NCI-H524 (cell line): ENCODE data around the gene DIAPH3.
A peak's percentile ranks its signal among the peaks of the same experiment; 100 is the strongest.

Source experiments
- DNase-seq, 2 experiments: peaks; one replicate each; lab custom pipeline; 2025; lab: John Stamatoyannopoulos, UW

The DIAPH3 gene

GRCh38 chr13:59671881-59672280 is 491.8 kb downstream of the DIAPH3 start:
- DNase-seq, result no peak

GRCh38 chr13:59666504-59666903 is 497.2 kb downstream of the DIAPH3 start:
- DNase-seq, result peak; percentile 14 to 30

- DNase-seq, result no peak
Observed at GRCh38 chr13:59665732-59666131, 498.0 kb downstream of the DIAPH3 start.

- DNase-seq, result no peak
Observed at GRCh38 chr13:59665184-59665583, 498.5 kb downstream of the DIAPH3 start.

- DNase-seq, result no peak
Observed at GRCh38 chr13:59664586-59664985, 499.1 kb downstream of the DIAPH3 start.

DNA sequence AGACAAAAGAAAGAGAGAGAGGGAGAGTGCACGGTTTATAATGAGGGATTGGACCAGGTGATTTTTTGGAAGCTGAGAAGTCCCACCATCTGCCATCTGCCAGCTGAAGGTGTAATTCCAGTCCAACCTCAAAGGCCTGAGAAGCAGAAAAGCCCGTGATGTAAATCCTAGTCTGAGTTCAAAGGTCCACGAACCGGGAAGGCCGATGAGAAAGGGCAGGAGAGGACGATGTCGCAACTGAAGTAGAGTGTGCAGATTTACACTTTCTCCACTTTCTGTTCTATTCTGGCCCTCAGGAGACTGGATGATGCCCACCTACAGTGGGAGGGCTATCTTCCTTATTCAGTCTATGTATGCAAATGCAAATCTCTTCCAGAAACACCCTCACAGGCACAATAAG is 500.0 kb downstream of the DIAPH3 start:
- DNase-seq, result peak in 1 of 2 experiments; percentile 65

GRCh38 chr13:59660582-59660981 is 503.1 kb downstream of the DIAPH3 start:
- DNase-seq, result peak in 1 of 2 experiments; percentile 51

DNA sequence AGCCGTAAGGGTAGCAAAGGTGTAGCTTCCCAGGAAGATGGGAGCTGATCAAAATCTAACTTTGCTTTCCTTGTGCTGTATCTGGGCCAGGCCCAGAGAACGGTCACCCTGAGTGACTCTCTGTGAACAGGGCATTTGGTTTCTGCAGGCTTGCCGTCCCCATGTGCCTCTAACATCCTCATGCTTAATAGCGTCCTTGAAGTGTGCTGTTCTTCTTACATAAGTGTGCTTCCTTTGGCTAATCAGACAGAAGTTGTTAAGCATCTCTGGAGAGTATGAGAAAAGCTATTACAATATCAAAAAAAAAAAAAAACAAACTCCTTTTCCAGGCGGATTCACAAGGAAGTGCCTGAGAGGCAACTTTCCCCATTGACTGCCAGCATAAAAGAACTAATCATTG is 503.7 kb downstream of the DIAPH3 start:
- no peak for DNase-seq

GRCh38 chr13:59658738-59659330 is 504.9 kb downstream of the DIAPH3 start:
- peak in 1 of 2 experiments; percentile 61 for DNase-seq

- DNase-seq, result no peak
Observed at GRCh38 chr13:59658027-59658737, 505.5 kb downstream of the DIAPH3 start.

DNA sequence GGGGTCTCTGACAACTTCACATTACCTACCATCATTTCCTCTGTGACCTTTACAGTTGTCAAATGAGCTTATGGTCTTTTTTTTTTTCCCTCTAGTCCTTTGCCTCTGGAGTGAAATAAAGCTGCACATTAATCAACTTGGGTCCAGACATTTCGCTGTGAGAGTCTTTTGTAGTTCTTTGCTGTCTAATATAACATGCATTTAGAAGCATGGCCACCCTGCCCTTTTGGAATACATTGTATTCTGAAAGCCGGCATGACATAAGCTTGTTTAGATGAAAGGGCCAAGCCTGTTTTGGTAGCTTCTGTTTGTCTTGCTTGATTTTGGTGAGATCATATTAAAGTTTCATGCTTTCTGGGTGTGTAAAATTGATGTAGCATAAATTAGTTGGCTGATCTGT is 509.8 kb downstream of the DIAPH3 start:
- DNase-seq, result no peak

DNA sequence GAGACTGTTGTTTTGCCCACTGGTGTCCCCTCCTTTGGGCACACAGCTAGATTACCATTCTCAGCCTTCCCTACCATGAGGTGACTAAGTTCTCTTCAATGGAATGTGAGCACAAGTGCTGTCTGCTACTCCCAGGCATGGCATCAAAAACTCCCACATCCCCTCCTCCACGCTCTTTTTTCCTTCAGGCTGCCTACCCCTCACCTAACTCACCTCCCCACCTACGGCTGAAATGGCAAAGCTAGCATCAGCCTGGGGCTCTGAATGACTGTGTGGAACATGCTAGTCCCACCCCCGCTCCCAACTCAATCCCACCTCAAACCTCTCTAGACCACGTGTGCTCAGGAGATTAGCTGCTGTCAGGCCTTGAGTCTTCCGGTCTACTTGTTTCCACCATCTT is 512.2 kb downstream of the DIAPH3 start:
- no peak for DNase-seq

- no peak for DNase-seq
Observed at GRCh38 chr13:59643906-59644626, 519.7 kb downstream of the DIAPH3 start.

DNA sequence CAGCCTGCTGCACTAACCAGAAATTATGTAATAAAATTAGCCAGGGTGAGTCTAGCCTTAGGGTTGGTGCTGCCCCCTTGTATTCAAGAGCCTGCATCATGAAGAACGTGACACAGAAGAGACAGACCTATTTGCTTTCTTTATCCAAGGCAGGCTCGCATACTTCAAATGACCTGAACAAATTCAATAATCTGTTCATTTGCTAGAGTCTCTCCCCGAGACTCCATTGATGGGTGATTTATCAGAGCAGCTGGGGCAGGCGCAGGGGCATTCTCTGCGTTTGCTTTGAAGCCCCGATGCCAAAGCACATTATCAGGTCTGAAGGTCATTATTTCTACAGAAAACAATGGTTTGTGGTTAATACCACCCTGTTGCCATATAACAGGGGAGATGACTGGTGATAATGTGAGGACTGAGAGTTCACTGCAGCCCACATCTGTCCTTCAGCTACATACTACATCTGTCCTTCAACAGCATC is 520.3 kb downstream of the DIAPH3 start:
- no peak for DNase-seq

GRCh38 chr13:59641817-59642216 is 521.9 kb downstream of the DIAPH3 start:
- DNase-seq, result peak in 1 of 2 experiments; percentile 13

DNA sequence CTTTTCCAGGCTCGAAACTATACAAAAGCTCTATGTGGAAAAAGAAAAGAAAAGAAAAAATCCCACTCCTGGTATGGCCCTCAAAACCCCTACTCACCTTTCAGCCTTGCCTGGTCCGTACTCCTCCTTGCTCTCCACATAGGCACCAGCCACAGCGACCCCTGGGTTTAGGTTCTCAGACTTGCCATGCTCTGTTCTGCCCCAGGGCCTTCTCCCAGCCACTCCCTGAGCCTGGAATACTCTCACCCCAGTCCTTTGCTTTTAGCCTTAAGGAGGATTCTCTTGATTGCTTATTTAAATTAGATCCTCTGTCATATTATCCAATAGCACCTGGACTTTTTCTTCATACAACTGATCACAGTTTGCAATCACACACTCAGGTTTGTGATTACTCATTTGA is 522.5 kb downstream of the DIAPH3 start:
- no peak for DNase-seq

- DNase-seq, result no peak
Observed at GRCh38 chr13:59638404-59638803, 525.3 kb downstream of the DIAPH3 start.

- no peak for DNase-seq
Observed at GRCh38 chr13:59635589-59635988, 528.1 kb downstream of the DIAPH3 start.

GRCh38 chr13:59633290-59633689 is 530.4 kb downstream of the DIAPH3 start:
- DNase-seq, result no peak

DNA sequence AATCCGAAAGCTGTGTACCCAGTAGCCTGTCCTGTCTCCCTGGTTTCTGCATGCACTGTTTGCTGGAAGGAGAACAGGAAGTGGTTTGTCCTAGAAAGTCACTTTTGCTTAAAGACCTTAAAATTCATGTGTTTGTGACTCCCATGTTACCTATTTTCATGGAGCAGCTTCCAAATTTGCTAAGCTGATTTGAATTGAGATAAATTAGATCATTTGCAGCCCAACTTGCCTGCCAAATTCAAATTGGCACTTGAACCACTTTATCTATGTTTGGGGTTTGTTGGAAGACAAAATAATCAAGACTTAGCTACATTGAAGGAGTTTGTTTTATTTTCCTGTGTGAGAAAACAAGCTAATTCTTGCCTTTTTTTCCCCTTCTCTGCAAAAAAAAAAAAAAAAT is 532.5 kb downstream of the DIAPH3 start:
- no peak for DNase-seq

GRCh38 chr13:59625111-59625510 is 538.6 kb downstream of the DIAPH3 start:
- DNase-seq, result no peak

- DNase-seq, result no peak
Observed at GRCh38 chr13:59623206-59623915, 540.4 kb downstream of the DIAPH3 start.
